Esophagus muscularis mucosa (tissue), 4 donors: ENCODE results near the gene EPOP.

ENCODE experiments used
- EP300 ChIP-seq: sonication (generic); formaldehyde crosslinking; IDR thresholded peaks from one replicate; pipeline ENCODE4 v1.6.1; 2017; ENCODE audit warnings: antibody characterized with exemption
- POLR2A ChIP-seq: fragments of 450-650 bp; IDR thresholded peaks from one replicate; pipeline ENCODE4 v1.6.1; 2017; ENCODE audit warnings: antibody characterized with exemption, moderate library complexity, mild to moderate bottlenecking, low read depth
- POLR2AphosphoS5 ChIP-seq, 2 donors: sonication (generic); formaldehyde crosslinking; IDR thresholded peaks; one replicate each; pipeline ENCODE4 v1.6.1; 2017; ENCODE audit warnings: antibody characterized with exemption in 2 of 2
- TF ChIP-seq, protein P1 (sequence below), 3 experiments: fragments of 200-600 bp in 2 of 3; fragments of 450-650 bp in 1 of 3; sonication (generic) in 2 of 3; IDR thresholded peaks; one replicate each; pipeline ENCODE4 v1.5.1; 2017 to 2019; ENCODE audit warnings: antibody characterized with exemption in 3 of 3, mild to moderate bottlenecking in 2 of 3, moderate library complexity in 1 of 3

DNA sequence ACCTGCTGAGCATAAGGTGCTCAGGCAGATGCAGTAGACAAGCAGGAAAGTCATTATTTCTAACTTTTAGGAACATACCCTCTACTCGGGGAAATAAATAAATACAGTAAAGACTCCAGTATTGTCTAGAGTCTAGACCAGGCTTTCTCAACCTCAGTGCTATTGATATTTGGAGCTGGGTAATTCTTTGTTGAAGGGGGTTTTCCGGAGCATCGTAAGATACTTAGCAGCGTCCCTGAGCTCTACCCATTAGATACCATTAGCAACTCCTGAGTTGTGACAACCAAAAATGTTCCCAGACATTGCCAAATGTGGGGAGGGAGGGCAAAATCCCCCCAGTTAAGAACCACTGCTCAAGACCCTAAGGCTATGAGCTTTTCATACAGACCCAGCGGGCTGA is 21.1 kb downstream of the EPOP start:
- TF ChIP-seq, protein P1, sequence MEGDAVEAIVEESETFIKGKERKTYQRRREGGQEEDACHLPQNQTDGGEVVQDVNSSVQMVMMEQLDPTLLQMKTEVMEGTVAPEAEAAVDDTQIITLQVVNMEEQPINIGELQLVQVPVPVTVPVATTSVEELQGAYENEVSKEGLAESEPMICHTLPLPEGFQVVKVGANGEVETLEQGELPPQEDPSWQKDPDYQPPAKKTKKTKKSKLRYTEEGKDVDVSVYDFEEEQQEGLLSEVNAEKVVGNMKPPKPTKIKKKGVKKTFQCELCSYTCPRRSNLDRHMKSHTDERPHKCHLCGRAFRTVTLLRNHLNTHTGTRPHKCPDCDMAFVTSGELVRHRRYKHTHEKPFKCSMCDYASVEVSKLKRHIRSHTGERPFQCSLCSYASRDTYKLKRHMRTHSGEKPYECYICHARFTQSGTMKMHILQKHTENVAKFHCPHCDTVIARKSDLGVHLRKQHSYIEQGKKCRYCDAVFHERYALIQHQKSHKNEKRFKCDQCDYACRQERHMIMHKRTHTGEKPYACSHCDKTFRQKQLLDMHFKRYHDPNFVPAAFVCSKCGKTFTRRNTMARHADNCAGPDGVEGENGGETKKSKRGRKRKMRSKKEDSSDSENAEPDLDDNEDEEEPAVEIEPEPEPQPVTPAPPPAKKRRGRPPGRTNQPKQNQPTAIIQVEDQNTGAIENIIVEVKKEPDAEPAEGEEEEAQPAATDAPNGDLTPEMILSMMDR (IDR thresholded peaks at IDR 0.05): no peak
- no peak for TF ChIP-seq EP300
- no peak for TF ChIP-seq POLR2A
- TF ChIP-seq POLR2AphosphoS5 (IDR thresholded peaks at IDR 0.05): no peak
